Superior temporal gyrus (tissue), 1 donor: ENCODE measurements around the gene CEP170.
A peak's percentile ranks its signal among the peaks of the same experiment; 100 is the strongest.
"Not testable (repeated sequence)": the region's sequence is repeated elsewhere in the genome, so short reads cannot be mapped to it uniquely, and the experiment has no call there.

Experiments
- DNase-seq: peaks from one replicate; pipeline ENCODE4 v3.0.0-alpha.2; 2016; ENCODE audit errors: extremely low spot score

Gene CEP170

GRCh38 chr1:243233908-243234307 is 21.2 kb downstream of the CEP170 start:
- no peak for DNase-seq

- DNase-seq, result no peak
Observed at GRCh38 chr1:243230914-243231313, 24.2 kb downstream of the CEP170 start.

DNA sequence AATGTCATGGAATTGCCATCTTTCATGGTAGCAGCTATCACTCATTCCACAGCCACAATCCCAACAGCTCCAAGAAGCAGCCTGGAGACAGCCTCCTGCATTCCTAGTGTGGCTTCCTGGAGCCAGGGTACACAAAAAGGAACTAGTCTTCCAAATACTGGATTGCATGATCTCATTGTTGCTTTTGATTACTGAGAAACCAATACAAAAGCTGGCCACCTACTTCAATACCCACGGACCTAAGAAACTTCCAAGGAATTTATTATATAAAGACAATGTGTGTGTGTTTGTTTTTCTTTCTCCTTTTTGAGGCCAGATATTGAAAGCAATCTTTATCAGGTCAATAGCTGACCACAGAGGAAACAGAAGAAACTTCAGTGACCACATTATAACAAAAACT is 25.6 kb downstream of the CEP170 start:
- DNase-seq, result no peak

DNA sequence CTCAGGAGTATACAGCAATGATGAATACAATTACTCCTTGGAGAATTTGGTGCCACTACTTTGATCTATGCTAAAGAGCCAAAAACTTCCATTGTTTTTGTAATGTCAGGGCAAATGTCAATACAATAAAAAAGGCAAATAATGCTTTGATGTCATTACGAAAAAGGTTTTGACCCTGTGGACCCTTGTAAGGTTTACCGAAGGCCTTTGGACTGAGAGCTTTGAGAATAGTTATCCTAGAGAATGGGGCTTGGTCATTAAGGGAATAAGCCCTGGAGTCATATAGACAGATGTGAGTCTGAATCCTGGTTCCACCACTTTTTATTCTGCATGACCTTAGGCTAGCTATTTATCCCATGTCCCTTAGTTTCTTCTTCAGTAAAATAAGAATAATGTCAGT is 27.5 kb downstream of the CEP170 start:
- DNase-seq, result no peak

DNA sequence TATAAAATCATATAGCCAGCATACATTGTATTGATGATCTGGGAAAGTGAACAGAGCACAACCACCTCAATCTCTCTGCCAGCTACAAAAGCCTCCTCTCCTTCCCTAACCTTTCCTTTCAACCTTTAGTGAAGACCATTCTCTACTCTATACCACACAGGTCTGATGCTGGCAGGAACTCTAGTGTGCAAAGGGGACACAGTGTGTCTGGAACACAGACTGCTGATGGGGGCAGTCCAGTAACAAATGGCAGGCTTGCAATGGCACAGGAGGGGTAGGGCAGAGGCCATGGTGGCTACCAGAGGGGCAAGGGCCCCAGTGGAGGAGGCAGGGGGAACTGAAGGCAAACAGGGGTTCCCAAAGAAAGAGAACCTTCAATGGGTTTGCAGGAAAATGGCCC is 37.0 kb downstream of the CEP170 start:
- DNase-seq, result no peak

- DNase-seq, result no peak
Observed at GRCh38 chr1:243217349-243217748, 37.7 kb downstream of the CEP170 start.

GRCh38 chr1:243216741-243217140 is 38.3 kb downstream of the CEP170 start:
- DNase-seq, result no peak

DNA sequence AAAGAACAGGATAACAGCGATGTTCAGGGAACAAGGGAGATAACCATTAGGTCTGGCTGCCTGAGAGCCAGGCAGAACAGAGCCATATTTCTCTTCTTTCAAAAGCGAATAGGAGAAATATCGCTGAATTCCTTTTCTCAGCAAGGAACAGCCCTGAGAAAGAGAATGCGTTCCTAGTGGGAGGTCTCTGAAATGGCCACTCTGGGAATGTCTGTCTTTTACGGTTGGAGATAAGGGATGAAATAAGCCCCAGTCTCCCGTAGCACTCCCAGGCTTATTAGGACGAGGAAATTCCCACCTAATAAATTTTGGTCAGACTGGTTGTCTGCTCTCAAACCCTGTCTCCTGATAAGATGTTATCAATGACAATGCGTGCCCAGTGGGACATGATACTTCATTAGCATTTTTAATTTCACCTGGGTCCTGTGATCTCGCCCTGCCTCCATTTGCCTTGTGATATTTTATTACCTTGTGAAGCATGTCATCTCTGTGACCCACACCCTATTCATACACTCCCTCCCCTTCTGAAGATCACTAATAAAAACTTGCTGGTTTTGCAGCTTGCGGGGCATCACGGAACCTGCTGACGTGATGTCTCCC is 39.7 kb downstream of the CEP170 start:
- not testable (repeated sequence) for DNase-seq

GRCh38 chr1:243213045-243213787 is 41.9 kb downstream of the CEP170 start:
- DNase-seq, result no peak

DNA sequence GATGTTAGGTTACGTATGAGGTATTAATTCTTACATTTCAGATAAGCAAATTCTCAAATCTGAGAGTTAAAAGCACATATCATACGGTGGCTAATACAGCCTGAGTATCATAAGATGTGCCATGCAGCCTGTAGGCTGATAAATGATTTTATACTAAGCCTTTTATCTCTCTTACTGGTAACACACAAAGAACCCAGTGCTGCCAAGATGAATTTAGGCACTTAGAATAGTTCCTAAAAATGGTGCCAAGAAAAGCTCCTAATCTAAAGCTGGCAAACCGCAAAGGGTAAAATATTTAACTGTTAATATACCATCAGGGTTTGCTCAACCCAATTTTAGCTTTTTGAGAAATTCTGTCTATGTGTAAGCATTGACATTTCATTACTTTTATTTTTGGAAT is 43.1 kb downstream of the CEP170 start:
- not testable (repeated sequence) for DNase-seq

- not testable (repeated sequence) for DNase-seq
Observed at GRCh38 chr1:243205026-243205501, 50.0 kb downstream of the CEP170 start.

GRCh38 chr1:243204336-243204735 is 50.7 kb downstream of the CEP170 start:
- not testable (repeated sequence) for DNase-seq

DNA sequence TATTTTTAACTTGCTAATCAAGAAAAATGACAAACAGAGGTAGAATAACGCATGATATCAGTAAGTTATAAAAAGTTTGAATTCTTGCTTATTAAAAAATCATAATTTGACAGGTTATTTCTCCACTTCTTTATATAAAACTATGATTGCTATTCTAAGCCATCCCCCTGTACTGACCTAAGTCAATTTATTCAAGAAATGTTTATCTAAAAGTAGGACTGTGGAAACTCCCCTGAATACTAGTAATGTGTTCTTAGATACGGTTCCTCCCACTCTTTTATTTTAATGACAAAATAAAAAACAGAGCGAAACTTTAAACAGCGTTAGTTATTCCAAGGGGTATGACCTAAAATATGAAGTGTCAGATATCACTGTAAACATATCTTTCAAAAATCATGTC is 51.9 kb downstream of the CEP170 start:
- not testable (repeated sequence) for DNase-seq

DNA sequence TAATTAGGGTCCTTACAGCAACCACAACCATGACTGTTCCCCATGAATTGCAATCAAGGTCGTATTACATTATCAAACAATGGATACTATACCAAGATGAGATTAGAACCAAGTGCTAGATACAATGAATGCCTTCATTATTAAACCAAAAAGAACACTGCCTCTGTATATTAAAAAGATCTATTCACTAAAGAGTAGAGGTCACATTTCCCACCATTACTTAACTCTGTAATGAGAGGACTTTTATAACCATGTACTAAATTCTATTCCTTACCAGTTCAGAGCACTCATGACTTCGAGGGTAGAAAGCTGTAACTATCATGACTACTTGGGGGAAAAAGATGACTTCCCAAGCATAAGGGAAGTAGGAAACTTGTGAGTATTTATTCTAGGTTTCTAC is 53.8 kb downstream of the CEP170 start:
- not testable (repeated sequence) for DNase-seq

DNA sequence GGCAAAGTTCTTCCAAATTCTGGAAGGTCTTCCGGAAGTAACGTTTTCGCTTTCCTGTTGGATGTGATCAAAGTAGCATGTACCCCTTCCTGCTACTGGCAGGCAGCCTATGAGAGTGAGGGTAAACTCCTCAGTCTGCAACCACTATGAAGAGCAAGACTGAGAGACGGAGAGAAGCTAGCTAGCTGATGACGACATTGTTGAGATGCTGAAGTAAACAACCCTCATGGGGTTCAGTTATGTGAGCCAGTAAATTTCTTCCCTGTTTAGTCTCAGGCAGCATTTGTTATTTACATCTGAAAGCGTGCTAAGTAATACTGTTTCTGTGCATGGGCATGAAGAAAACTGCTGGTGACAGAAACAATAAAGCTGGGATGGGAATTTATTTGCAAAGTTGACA is 57.6 kb downstream of the CEP170 start:
- DNase-seq, result not testable (repeated sequence)

- not testable (repeated sequence) for DNase-seq
Observed at GRCh38 chr1:243193330-243193729, 61.8 kb downstream of the CEP170 start.

DNA sequence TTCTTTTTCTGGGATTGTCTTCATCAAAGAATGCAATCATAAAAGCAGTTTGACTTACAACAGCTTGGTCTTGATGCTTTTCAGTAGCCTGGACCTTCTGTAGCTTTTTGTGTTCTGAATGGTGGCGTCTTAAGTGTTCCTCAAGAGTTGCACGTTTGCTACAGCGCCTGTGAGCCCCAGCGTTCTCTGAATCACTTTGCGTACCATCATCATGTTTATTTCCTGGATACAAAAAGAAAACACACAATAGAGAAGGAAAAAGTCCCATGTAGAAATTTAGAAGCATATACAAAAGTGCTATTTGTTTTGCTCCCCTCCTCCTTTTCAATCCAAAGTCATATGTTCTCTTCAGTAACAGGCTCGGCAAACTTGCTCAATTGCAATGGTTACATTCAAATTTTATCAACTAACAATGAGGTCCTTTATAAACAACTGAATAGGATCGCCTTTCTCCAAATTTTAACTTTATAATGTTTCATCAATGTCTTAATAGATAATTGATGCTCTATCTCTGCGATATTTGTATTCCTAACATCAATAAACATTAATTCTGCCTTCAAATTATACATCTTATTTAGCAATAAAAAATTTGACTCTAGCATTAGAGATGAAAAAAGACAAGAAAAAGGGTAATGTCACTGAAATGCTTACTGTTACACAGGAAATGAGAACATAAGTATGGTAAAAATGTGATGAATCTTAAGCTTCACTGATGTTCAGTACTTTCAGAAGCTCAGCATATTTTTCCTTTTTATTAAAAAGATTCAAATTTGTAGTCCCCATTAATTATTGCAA is 68.7 kb downstream of the CEP170 start:
- DNase-seq, result peak; percentile 71

DNA sequence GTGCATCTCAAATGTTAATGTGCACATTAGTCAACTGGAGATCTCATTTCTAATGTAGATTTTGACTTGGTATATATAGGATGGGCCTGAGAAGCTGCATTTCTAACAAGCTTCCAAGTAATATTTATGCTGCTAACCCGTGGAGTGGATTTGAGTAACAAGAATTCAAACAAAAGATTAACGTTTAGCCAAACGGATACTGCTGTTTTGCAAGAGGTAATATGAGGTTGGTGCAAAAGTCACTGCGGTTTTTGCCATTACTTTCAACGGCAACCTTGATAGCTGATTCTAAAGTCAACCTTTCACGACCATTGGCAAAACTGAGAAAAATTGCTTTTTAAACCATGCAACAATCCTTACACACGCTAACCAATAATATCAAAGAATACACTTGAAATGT is 70.3 kb downstream of the CEP170 start:
- not testable (repeated sequence) for DNase-seq

DNA sequence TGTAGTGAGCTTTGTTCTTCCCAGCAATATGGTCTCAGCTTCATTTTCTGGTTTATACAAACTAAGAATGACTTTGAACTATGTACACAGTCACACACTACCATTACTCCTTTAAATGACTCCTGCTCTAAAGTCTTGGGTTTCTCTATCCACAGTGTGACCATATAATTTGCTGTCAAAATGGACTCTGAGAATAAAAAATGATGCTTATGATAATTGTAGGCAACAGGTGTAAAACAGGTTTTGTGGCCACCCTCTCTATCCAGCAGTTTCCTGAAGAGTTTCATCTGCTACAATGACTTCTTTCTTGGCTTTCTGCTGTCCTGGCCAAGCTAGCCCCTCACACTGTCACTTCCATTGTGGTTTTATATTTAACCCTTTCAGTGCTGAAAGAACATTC is 71.4 kb downstream of the CEP170 start:
- not testable (repeated sequence) for DNase-seq

DNA sequence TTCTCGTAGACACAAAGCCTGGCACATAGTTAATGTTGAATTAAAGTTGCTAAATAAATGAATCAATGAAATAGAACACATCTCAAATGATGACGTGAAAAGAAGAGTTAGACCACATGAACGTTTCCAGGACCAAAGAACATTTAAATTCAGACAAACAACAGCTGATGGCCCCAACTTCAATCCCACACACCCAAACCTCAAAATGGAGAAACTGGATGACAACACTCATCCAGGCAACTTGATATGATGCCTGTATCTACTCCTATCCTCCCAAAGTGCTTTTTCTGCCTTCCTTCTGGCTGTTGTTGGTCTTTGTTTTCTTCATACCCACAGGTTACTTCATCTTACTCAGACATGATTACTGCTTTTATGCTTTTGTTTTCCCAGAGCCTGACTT is 71.9 kb downstream of the CEP170 start:
- not testable (repeated sequence) for DNase-seq

GRCh38 chr1:243179720-243180119 is 75.4 kb downstream of the CEP170 start:
- no peak for DNase-seq

DNA sequence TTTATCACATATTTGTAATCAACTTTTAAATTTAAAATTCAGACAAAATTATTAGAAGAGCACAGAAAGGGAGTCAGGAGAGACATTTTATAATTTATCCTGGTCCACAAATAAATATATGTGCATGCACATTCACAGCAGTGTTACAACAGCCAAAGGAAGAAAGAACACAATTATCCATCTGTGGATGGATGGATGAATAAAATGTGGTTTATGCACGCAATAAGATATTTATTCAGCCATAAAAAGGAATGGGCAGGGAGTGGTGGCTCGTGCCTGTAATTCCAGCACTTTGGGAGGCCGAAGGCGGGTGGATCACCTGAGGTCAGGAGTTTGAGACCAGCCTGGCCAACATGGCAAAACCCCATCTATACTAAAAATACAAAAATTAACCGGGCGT is 77.3 kb downstream of the CEP170 start:
- DNase-seq, result not testable (repeated sequence)
